ENCODE results near the gene ARFGAP3. TPM values are rescaled to one million over a fixed set of nuclear protein-coding genes. Genes with fewer than 3 reads are reported as not detected.

ARFGAP3 gene
- total RNA-seq, 4 donors from 2014 or later = 28.2 to 43.8 (median 36.0) TPM

GRCh38 chr22:42895087-42895486 lies 38.0 kb upstream of the ARFGAP3 start:
- Histone ChIP-seq H3K4me1 (peaks cover 50 to 56% of the 10 kb centered on the region in 2 donors), H3K27me3 (no peaks in the 10 kb centered on the region), H3K27ac (peak overlapping the region; percentile 43 to 87 (median 62)), H3K36me3 (peaks cover 0 to 8% of the 10 kb centered on the region in 2 donors), H3K4me3 (no peak overlapping the region), H3K9me3 (no peaks in the 10 kb centered on the region)
- intact Hi-C loops (cut with DNase I; ENCODE audit: low total_unique reads) (no loop called here), in situ Hi-C loops (cut with MboI; ENCODE audit: low sequenced_read_pairs in 4 of 4) (no loop called here)
- TF ChIP-seq CTCF (IDR thresholded peaks at IDR 0.05 in 4 of 5, conservative IDR thresholded peaks at IDR 0.05 in 1 of 5) (no peak), POLR2A (IDR thresholded peaks at IDR 0.05) (no peak)
- DNase-seq (no peak), ATAC-seq (no peak)

- Histone ChIP-seq H3K4me1 (peaks cover 46 to 56% of the 10 kb centered on the region in 2 donors), H3K27ac (peak overlapping the region; percentile 80 to 87 (median 83)), H3K36me3 (peaks cover 0 to 18% of the 10 kb centered on the region in 2 donors), H3K27me3 (no peaks in the 10 kb centered on the region), H3K4me3 (no peak overlapping the region), H3K9me3 (no peaks in the 10 kb centered on the region)
- no peak for ATAC-seq
- in situ Hi-C loops (cut with MboI; ENCODE audit: low sequenced_read_pairs in 4 of 4) (no loop called here), intact Hi-C loops (cut with DNase I; ENCODE audit: low total_unique reads) (no loop called here)
- no peak for DNase-seq
- no peak for TF ChIP-seq CTCF (IDR thresholded peaks at IDR 0.05 in 4 of 5, conservative IDR thresholded peaks at IDR 0.05 in 1 of 5)
- no peak for TF ChIP-seq POLR2A (IDR thresholded peaks at IDR 0.05)
Measured at GRCh38 chr22:42893371-42894150, 36.5 kb upstream of the ARFGAP3 start.

GRCh38 chr22:42892571-42893316 lies 35.7 kb upstream of the ARFGAP3 start:
- peaks cover 46 to 54% of the 10 kb centered on the region in 2 donors for H3K4me1 ChIP-seq
- H3K36me3 ChIP-seq = peaks cover 0 to 24% of the 10 kb centered on the region in 2 donors
- H3K27me3 ChIP-seq = no peaks in the 10 kb centered on the region
- peak overlapping the region; percentile 80 to 87 (median 83) for H3K27ac ChIP-seq
- in situ Hi-C loops (cut with MboI; ENCODE audit: low sequenced_read_pairs in 4 of 4) (no loop called here), intact Hi-C loops (cut with DNase I; ENCODE audit: low total_unique reads) (loop anchor here (1.0 kb wide), 1 partner anchor 10 kb away; no protein-coding TSS in a partner anchor)
- ATAC-seq (peak; percentile 83 to 86), DNase-seq (peak; percentile 73 to 77)
- TF ChIP-seq CTCF (IDR thresholded peaks at IDR 0.05 in 4 of 5, conservative IDR thresholded peaks at IDR 0.05 in 1 of 5) (no peak), POLR2A (IDR thresholded peaks at IDR 0.05) (peak; percentile 20 to 49)
- no peak overlapping the region for H3K4me3 ChIP-seq
- no peaks in the 10 kb centered on the region for H3K9me3 ChIP-seq

GRCh38 chr22:42892156-42892555 lies 35.1 kb upstream of the ARFGAP3 start:
- Histone ChIP-seq H3K4me3 (no peak overlapping the region), H3K9me3 (no peaks in the 10 kb centered on the region), H3K27me3 (no peaks in the 10 kb centered on the region), H3K36me3 (peaks cover 0 to 30% of the 10 kb centered on the region in 2 donors), H3K27ac (peak overlapping the region; percentile 80 to 87 (median 83)), H3K4me1 (peaks cover 46 to 52% of the 10 kb centered on the region in 2 donors)
- in situ Hi-C loops (cut with MboI; ENCODE audit: low sequenced_read_pairs in 4 of 4) (no loop called here), intact Hi-C loops (cut with DNase I; ENCODE audit: low total_unique reads) (loop anchor here (1.0 kb wide), 1 partner anchor 10 kb away; no protein-coding TSS in a partner anchor)
- ATAC-seq = peak in 1 of 2 donors; percentile 2
- DNase-seq = no peak
- TF ChIP-seq CTCF (IDR thresholded peaks at IDR 0.05 in 4 of 5, conservative IDR thresholded peaks at IDR 0.05 in 1 of 5) = no peak
- TF ChIP-seq POLR2A (IDR thresholded peaks at IDR 0.05) = no peak
